GM19238 (cell line): ENCODE results near the gene PPIL6.

Experiments
- DNase-seq: peaks from one replicate; pipeline ENCODE4 v3.0.0; 2011; ENCODE audit warnings: low spot score; ENCODE audit not compliant: insufficient read length

Gene PPIL6

GRCh38 chr6:109449064-109449794, 8.8 kb upstream of the PPIL6 start:
- DNase-seq: no peak

- no peak for DNase-seq
Measured at GRCh38 chr6:109448615-109449014, 8.2 kb upstream of the PPIL6 start.

DNA sequence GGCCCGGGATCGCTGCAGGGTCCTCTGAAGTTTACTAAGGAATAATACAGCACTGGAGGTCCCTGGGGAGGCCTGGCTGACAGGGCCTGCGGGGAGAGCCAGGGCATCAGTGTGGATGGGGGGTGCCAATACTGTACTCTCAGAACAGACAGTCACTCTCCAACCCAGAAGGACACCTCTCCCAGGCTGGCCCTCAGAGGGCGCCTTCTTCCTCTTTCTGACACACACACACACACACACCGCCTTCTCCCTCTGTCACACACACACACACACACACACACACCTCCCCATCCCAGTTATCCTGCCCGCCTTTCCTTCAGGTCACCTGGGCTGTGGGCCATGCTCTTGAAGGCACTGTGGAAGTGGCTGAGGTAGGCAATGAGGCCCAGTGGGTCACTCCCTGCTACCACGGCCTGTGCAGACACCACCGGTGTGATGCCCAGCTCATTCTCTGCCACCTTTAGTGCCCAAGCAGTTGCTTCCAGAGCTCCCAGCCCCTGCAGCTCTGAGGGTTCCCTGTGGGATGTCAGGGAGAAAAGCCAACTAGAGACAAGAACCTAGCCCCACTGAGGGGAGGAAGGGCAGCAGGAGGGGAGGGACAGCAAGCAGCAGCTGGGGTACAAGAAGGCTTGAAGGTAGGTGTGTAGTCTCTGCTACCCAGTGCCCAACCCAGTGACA, 7.6 kb upstream of the PPIL6 start:
- DNase-seq: no peak

DNA sequence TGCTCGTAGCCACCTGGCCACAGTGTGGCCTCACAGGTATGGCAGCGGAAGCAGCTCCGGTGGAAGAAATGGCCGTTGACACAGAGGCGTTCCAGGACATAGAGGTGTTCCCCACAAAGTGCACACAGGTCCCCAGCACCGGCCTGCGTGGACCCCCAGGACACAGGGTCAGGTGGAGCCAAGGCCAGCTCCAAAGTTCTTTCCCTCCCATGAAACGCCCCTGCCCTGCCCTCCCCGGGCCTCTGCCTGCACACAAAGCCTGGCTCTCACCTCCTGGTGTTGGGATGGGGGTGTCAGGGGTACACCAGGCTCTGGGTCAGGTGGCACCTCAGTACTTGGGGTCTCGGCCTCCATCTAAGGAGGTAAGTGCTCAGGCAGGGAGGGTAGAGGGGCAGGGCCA, 6.7 kb upstream of the PPIL6 start:
- no peak for DNase-seq

GRCh38 chr6:109446541-109446940, 6.1 kb upstream of the PPIL6 start:
- DNase-seq: no peak

- DNase-seq: no peak
Measured at GRCh38 chr6:109446072-109446471, 5.6 kb upstream of the PPIL6 start.

DNA sequence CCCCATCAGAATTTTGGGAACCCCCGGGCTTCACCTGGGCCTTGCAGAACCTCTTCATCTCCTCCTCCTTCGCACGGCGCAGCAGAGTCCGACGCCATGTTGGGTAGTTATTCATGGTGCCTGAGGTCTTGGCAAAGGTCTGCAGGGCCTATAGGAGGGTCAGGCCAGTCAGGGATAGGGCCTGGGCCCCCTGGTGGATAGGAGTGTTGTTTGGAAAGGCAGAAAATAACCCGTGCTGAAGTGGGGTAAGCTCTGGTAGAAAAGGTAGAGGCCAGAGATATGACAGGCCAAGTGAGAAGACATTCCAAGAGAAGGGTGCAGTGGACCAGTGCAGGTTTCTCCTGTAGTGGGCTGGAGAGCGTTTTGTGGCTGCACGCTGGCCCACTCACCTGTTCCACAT, 5.0 kb upstream of the PPIL6 start:
- DNase-seq: no peak

GRCh38 chr6:109443425-109443950, 3.1 kb upstream of the PPIL6 start:
- no peak for DNase-seq

- DNase-seq: no peak
Measured at GRCh38 chr6:109442393-109442924, 2.0 kb upstream of the PPIL6 start.

DNA sequence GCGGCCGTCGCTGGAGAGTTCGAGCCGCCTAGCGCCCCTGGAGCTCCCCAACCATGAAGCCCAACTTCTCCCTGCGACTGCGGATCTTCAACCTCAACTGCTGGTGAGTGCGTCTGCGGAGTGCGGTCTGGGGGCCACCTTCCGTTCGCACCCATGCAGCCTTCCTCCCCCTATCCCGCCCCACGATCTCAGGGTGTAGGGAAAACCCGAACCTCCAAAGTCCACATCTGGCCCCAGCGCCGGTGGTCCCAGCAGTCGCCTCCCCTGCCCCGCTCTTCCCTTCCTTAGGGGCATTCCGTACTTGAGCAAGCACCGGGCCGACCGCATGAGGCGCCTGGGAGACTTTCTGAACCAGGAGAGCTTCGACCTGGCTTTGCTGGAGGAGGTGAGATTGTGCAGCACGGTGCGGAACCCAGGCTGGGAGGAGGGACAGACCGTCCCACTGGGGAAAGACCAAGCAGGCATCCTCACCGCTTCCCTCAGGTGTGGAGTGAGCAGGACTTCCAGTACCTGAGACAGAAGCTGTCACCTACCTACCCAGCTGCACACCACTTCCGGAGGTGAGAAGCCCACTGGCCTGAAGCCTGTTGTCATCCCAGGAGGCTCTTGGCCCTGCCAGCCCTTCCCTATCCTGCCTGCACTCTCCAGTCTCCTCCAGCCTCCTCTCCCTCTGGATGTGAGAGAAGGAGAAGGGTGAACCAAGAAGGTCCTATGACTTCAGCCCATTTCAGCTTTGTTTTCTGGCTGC, 815 bp upstream of the PPIL6 start:
- DNase-seq: peak; percentile 36

DNA sequence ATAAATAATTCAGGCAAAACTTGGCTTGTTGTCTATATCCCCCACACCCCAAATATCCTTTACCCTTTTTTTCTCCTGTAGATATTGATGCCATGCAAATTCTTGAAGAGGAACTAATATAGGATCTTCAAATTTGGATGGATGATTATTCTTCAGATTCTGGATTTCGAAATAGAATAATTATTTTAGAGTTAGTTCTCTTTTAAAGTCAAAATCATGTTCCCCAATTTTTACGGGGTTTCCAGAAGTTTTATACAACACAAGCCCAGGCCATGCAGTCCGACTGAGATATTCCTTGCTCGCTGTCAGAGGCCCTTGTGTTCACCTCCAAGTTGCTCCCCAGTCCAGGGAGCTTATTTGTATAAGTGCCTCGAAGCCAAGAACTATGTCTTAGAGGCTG, 4.4 kb downstream of the PPIL6 start:
- no peak for DNase-seq

GRCh38 chr6:109434456-109434855, 6.0 kb downstream of the PPIL6 start:
- no peak for DNase-seq

DNA sequence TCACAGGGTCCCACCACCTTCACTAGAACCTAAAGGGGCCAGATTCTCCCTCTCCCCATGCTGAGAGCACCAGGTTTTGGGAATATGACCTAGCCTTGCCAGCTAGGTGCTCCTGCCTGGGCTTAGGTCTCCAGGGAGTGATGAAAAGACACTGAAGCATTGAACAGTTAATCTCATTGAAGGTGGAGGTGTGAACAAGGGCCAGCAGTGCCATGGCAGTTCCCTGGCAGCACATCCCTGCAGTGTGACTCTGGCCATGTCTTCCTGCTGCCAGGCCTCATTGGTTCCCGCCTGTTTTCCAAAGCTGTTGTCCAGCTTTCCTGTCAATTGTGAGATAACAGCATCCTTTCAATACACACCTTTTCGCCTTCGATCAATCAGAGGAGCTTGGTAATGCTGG, 10.9 kb downstream of the PPIL6 start:
- DNase-seq: no peak

GRCh38 chr6:109428889-109429477, 11.4 kb downstream of the PPIL6 start:
- DNase-seq: no peak

- no peak for DNase-seq
Measured at GRCh38 chr6:109424946-109425345, 15.5 kb downstream of the PPIL6 start.

- no peak for DNase-seq
Measured at GRCh38 chr6:109421184-109421583, 19.2 kb downstream of the PPIL6 start.

- no peak for DNase-seq
Measured at GRCh38 chr6:109420751-109421150, 19.7 kb downstream of the PPIL6 start.

DNA sequence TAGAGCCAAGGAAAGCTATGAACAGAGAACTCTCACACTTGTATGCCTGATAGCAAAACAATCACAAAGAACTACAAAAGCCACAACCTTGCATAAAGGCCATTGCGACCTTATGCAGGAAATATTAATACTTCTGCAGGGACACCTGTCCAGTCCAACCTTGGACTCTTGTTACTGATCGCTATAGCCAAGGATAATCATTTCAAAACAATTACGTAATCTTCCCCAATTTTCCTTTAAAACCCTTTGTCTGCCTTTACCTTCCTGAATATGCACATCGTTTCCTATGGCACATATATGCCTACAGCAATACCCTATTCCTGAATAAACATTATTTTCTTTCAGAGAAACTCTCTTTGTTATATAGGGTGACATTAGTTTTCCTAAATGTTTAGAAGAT, 22.8 kb downstream of the PPIL6 start:
- DNase-seq: no peak

- no peak for DNase-seq
Measured at GRCh38 chr6:109411034-109411433, 29.4 kb downstream of the PPIL6 start.

GRCh38 chr6:109406196-109406595, 34.2 kb downstream of the PPIL6 start:
- DNase-seq: no peak

- no peak for DNase-seq
Measured at GRCh38 chr6:109397020-109397419, 43.4 kb downstream of the PPIL6 start.
